Right atrium auricular region (tissue), 2 donors: ENCODE data around the gene FGD3. TPM values are rescaled to one million over a fixed set of nuclear protein-coding genes. Genes with fewer than 3 reads are reported as not detected.

Experiments used
- DNase-seq: peaks from one replicate; pipeline ENCODE4 v3.0.0-alpha.2; 2019; ENCODE audit warnings: low spot score
- H3K27ac ChIP-seq, 2 donors: fragments of 200-600 bp; sonication (generic); 1 replicate in 1 of 2; 2 replicates in 1 of 2; pipeline ENCODE4 v1.5.1; 2016 to 2019
- H3K27me3 ChIP-seq, 2 donors: fragments of 200-600 bp; sonication (generic); one replicate each; pipeline versions ENCODE4 v1.5.1 to v1.6.0; 2017 to 2019
- H3K36me3 ChIP-seq: fragments of 200-600 bp; sonication (generic); one replicate; pipeline ENCODE4 v1.5.1; 2016
- H3K4me1 ChIP-seq, 2 donors: fragments of 200-600 bp; sonication (generic); one replicate each; pipeline versions ENCODE4 v1.5.1 to v1.6.0; 2017 to 2019
- H3K4me3 ChIP-seq, 2 donors: fragments of 200-600 bp; sonication (generic); 1 replicate in 1 of 2; 2 replicates in 1 of 2; pipeline ENCODE4 v1.5.1; 2017 to 2019; ENCODE audit warnings: mild to moderate bottlenecking in 1 of 2, moderate library complexity in 1 of 2
- H3K9me3 ChIP-seq, 2 donors: fragments of 200-600 bp; sonication (generic); one replicate each; pipeline ENCODE4 v1.5.1; 2019
- CTCF ChIP-seq, 2 donors: fragments of 200-600 bp; sonication (generic); IDR thresholded peaks; one replicate each; pipeline ENCODE4 v1.5.1; 2019; ENCODE audit warnings: antibody characterized with exemption in 2 of 2
- total RNA-seq, 2 donors: library from RNA; depleted of rRNA; stranded (reverse); fragments of >200 nt; gene quantifications; one replicate each; pipeline ENCODE4 v1.1.0, GENCODE V29; 2016

Gene FGD3
- total RNA-seq, 2 donors from 2014 or later: 2.2 to 3.3 TPM

GRCh38 chr9:93052791-93053540 is 105.6 kb downstream of the FGD3 start:
- Histone ChIP-seq H3K4me3 (no peak overlapping the region), H3K27ac (no peak overlapping the region), H3K4me1 (peaks cover 0 to 7% of the 10 kb centered on the region in 2 donors), H3K27me3 (no peaks in the 10 kb centered on the region), H3K36me3 (no peaks in the 10 kb centered on the region), H3K9me3 (no peaks in the 10 kb centered on the region)
- DNase-seq: no peak
- TF ChIP-seq CTCF (IDR thresholded peaks at IDR 0.05): no peak

- peaks cover 0 to 16% of the 10 kb centered on the region in 2 donors for H3K4me1 ChIP-seq
- H3K36me3 ChIP-seq: no peaks in the 10 kb centered on the region
- H3K27ac ChIP-seq: no peak overlapping the region
- DNase-seq: no peak
- H3K27me3 ChIP-seq: no peaks in the 10 kb centered on the region
- no peak for TF ChIP-seq CTCF (IDR thresholded peaks at IDR 0.05)
- no peak overlapping the region for H3K4me3 ChIP-seq
- H3K9me3 ChIP-seq: no peaks in the 10 kb centered on the region
Observed at GRCh38 chr9:93053781-93054331, 106.5 kb downstream of the FGD3 start.

GRCh38 chr9:93054758-93055704 is 107.7 kb downstream of the FGD3 start:
- no peak for DNase-seq
- H3K27me3 ChIP-seq: no peaks in the 10 kb centered on the region
- no peak for TF ChIP-seq CTCF (IDR thresholded peaks at IDR 0.05)

GRCh38 chr9:93057042-93057702 is 109.8 kb downstream of the FGD3 start:
- peaks cover 0 to 23% of the 10 kb centered on the region in 2 donors for H3K4me1 ChIP-seq
- H3K36me3 ChIP-seq: no peaks in the 10 kb centered on the region
- no peaks in the 10 kb centered on the region for H3K9me3 ChIP-seq
- H3K27me3 ChIP-seq: no peaks in the 10 kb centered on the region
- no peak for TF ChIP-seq CTCF (IDR thresholded peaks at IDR 0.05)
- H3K27ac ChIP-seq: no peak overlapping the region
- no peak overlapping the region for H3K4me3 ChIP-seq
- DNase-seq: no peak

More at GRCh38 chr9:93054758-93055704, 107.7 kb downstream of the FGD3 start:
- H3K4me3 ChIP-seq: no peak overlapping the region
- no peak overlapping the region for H3K27ac ChIP-seq
- no peaks in the 10 kb centered on the region for H3K36me3 ChIP-seq
- peaks cover 0 to 28% of the 10 kb centered on the region in 2 donors for H3K4me1 ChIP-seq
- no peaks in the 10 kb centered on the region for H3K9me3 ChIP-seq

GRCh38 chr9:93057703-93058354 is 110.5 kb downstream of the FGD3 start:
- H3K27ac ChIP-seq: no peak overlapping the region
- DNase-seq: no peak
- peaks cover 0 to 22% of the 10 kb centered on the region in 2 donors for H3K4me1 ChIP-seq
- TF ChIP-seq CTCF (IDR thresholded peaks at IDR 0.05): no peak
- H3K27me3 ChIP-seq: no peaks in the 10 kb centered on the region
- no peaks in the 10 kb centered on the region for H3K36me3 ChIP-seq
- H3K9me3 ChIP-seq: no peaks in the 10 kb centered on the region
- H3K4me3 ChIP-seq: no peak overlapping the region
